Measurements from ENCODE around the gene NCOA3. TPM values are rescaled to one million over a fixed set of nuclear protein-coding genes. Genes with fewer than 3 reads are reported as not detected.

Gene NCOA3
- total and polyA plus RNA-seq, 2 of the 8 experiments (the other 6 are each of a cell fraction or from before 2014, with no cell fraction given), result 7.9 to 24.7 TPM

GRCh38 chr20:47706345-47706744 is 204.7 kb downstream of the NCOA3 start:
- ChIA-PET POLR2A (ENCODE audit: partially characterized antibody) (interaction anchor here (0.7 kb wide), 1 partner anchor 222 kb away, joined by 3 read pairs; no protein-coding TSS in a partner anchor), CTCF (ENCODE audit: partially characterized antibody) (interaction anchor here (1.7 to 2.0 kb wide), 2 partner anchors 29 to 77 kb away, joined by 5 to 6 read pairs; no protein-coding TSS in a partner anchor)
- H3K27me3 ChIP-seq (replicated peaks in 1 of 4; ENCODE audit: control insufficient read depth in 3 of 4, extremely low read depth in 1 of 4, insufficient read depth in 3 of 4, low read length in 3 of 4), result no peaks in the 10 kb centered on the region
- no peak overlapping the region for H2BK15ac ChIP-seq (ENCODE audit: low read length)
- no peaks in the 10 kb centered on the region for H3K79me2 ChIP-seq (ENCODE audit: control insufficient read depth in 1 of 2, insufficient read depth in 2 of 2, low read length in 2 of 2)
- H2BK5ac ChIP-seq (ENCODE audit: low read depth, low read length), result no peak overlapping the region
- H3K4me1 ChIP-seq (replicated peaks in 1 of 4; ENCODE audit: control insufficient read depth in 3 of 4, insufficient read depth in 4 of 4, low read length in 3 of 4), result peaks cover 0 to 2% (median 0%) of the 10 kb centered on the region in 4 experiments; a peak in 1 of 7 replicates
- no peak overlapping the region for H3K4me3 ChIP-seq (ENCODE audit: extremely low read depth in 1 of 4, insufficient read depth in 2 of 4, low read depth in 3 of 4, low read length in 4 of 4)
- H2AFZ ChIP-seq (ENCODE audit: low read length), result no peak overlapping the region
- H2AK5ac ChIP-seq (ENCODE audit: low read depth, low read length), result no peak overlapping the region
- no peak overlapping the region for H3K9ac ChIP-seq (replicated peaks in 1 of 4; ENCODE audit: extremely low read depth in 1 of 4, low read depth in 3 of 4, low read length in 3 of 4)
- DNase-seq (ENCODE audit: low read depth in 1 of 2, low spot score in 2 of 2) (no peak), FAIRE-seq (no peak)
- H3K4me2 ChIP-seq (ENCODE audit: insufficient read depth in 1 of 2, low read depth in 2 of 2, low read length in 2 of 2), result no peak overlapping the region
- no peaks in the 10 kb centered on the region for H3K23me2 ChIP-seq (ENCODE audit: low read depth, low read length)
- H3K14ac ChIP-seq (ENCODE audit: insufficient read length), result no peak overlapping the region
- WGBS, 2 experiments (ENCODE audit: extremely low coverage in 1 of 2, insufficient coverage in 1 of 2, insufficient read length in 1 of 2, insufficient replicate concordance in 2 of 2, low coverage in 1 of 2, low lambda C conversion rate in 2 of 2, missing lambda C conversion rate in 1 of 2), result 93% methylated on average over 5 of the region's 5 CpGs; no CpG with 5 or more reads in 1 of the 2 experiments
- no peak overlapping the region for H3K23ac ChIP-seq (ENCODE audit: insufficient read length)
- H3K56ac ChIP-seq (replicated peaks; ENCODE audit: insufficient read length, low read depth, low read length), result no peak overlapping the region
- no peak overlapping the region for H3K18ac ChIP-seq (ENCODE audit: extremely low read depth, low read length)
- H3K79me1 ChIP-seq (ENCODE audit: low read depth, low read length), result no peaks in the 10 kb centered on the region
- H4K5ac ChIP-seq (ENCODE audit: insufficient read length, low read depth, low read length), result no peak overlapping the region
- no peak overlapping the region for H2BK120ac ChIP-seq (replicated peaks; ENCODE audit: low read depth, low read length)
- no peak overlapping the region for H3K27ac ChIP-seq (ENCODE audit: low read depth, low read length)
- no peaks in the 10 kb centered on the region for H3K9me3 ChIP-seq (ENCODE audit: insufficient read depth in 2 of 2, low read depth in 1 of 2, low read length in 1 of 2)
- H3K4ac ChIP-seq (replicated peaks; ENCODE audit: insufficient read length, low read depth, low read length), result no peak overlapping the region
- H2BK20ac ChIP-seq (ENCODE audit: low read length), result no peak overlapping the region
- H4K91ac ChIP-seq (replicated peaks; ENCODE audit: insufficient read length, low read length), result no peak overlapping the region
- no peaks in the 10 kb centered on the region for H4K20me1 ChIP-seq (replicated peaks in 1 of 2; ENCODE audit: control insufficient read depth in 1 of 2, insufficient read depth in 2 of 2, low read length in 2 of 2)
- H3K36me3 ChIP-seq (ENCODE audit: control insufficient read depth in 2 of 4, insufficient read depth in 4 of 4, low read length in 3 of 4), result no peaks in the 10 kb centered on the region; a peak in 1 of 8 replicates
- peak overlapping the region; percentile 14; the same call in 1 of the 2 replicates for H4K8ac ChIP-seq (ENCODE audit: extremely low read depth, insufficient read depth, low read length)
- no peak overlapping the region for H2BK12ac ChIP-seq (ENCODE audit: low read depth, low read length)
- no peak for TF ChIP-seq FOSL1 (IDR thresholded peaks at IDR 0.05; ENCODE audit: insufficient read depth, low read depth, low read length)
- TF ChIP-seq CBX8 (IDR thresholded peaks at IDR 0.05; ENCODE audit: borderline replicate concordance, low read depth, low read length), result no peak
- TF ChIP-seq JUND (IDR thresholded peaks at IDR 0.05; ENCODE audit: low read length), result no peak
